IPS-NIHi7 (cell line): ENCODE measurements around the gene CTCF.

Source experiments
- DNase-seq: peaks from one replicate; pipeline ENCODE4 v3.0.0; 2012; ENCODE audit warnings: mixed read lengths; ENCODE audit errors: extremely low spot score

The CTCF gene

DNA sequence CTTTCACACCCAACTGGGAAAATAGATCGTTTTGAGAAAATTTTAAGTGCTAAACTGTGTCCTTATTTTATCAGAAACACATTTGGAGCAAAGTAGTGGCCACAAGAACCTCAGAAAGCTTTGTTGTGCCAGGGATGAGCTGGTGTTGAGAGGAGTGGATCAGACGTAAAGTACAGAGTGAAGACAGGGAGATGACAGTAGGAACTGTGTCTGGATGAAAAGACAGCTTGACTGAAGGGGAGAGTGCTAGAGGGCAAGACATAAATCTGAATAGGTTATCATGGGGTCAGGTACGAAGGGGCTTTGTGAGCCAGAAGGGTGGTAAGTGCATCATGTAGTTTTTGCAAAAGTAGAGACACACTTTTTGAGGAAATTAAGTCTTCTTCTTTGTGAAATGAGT lies 43.3 kb downstream of the CTCF start:
- DNase-seq, result no peak

GRCh38 chr16:67606632-67607031 lies 44.3 kb downstream of the CTCF start:
- DNase-seq, result no peak

DNA sequence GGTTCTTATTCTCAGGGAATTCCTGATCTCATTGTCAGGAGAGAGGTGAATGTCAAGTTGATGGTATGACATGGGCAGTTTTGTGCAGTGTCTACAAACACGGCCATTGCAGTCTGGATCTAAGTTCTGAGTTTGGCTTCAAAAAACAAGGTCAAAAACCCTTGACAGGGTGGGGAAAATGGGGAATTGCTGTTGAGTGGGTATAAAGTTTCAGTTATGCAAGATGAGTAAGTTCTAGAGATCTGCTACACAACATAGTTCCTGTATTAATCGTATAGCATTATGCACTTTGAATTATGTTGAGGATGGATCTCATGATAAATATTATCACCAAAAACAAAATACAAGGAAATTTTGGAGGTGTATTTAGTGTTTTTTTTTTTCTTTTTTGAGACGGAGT lies 46.0 kb downstream of the CTCF start:
- DNase-seq, result no peak

- peak; percentile 59 for DNase-seq
Observed at GRCh38 chr16:67613808-67614207, 51.5 kb downstream of the CTCF start.

DNA sequence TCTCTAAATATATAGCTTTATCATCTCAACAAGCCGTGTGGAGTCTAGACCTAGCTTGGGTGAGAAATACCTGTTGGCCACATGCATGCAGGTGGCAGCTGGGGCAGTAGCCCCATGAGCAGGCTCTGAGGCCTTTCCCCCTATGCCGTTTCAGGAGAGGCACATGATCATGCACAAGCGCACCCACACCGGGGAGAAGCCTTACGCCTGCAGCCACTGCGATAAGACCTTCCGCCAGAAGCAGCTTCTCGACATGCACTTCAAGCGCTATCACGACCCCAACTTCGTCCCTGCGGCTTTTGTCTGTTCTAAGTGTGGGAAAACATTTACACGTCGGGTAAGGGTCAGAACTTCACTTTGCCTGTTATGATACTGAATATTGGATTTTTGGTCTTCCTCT lies 65.9 kb downstream of the CTCF start:
- DNase-seq, result no peak

GRCh38 chr16:67632415-67633172 lies 70.3 kb downstream of the CTCF start:
- DNase-seq, result no peak

DNA sequence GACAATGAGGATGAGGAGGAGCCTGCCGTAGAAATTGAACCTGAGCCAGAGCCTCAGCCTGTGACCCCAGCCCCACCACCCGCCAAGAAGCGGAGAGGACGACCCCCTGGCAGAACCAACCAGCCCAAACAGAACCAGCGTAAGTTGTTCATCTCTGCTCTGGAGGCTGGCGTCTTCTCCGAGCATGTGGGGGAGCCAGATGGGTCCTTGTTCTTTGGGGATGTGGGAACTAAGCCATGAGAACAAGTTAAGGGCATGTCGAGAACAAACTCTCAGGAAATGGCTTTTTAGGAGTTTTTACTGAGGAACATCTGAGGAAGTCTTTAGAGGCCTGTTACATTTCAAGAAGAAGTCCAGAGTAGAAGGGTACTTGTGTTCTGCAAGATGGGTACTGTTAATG lies 74.4 kb downstream of the CTCF start:
- DNase-seq, result no peak

- no peak for DNase-seq
Observed at GRCh38 chr16:67637625-67638024, 75.3 kb downstream of the CTCF start.

- no peak for DNase-seq
Observed at GRCh38 chr16:67641779-67642708, 79.7 kb downstream of the CTCF start.

- DNase-seq, result no peak
Observed at GRCh38 chr16:67644038-67644437, 81.7 kb downstream of the CTCF start.

DNA sequence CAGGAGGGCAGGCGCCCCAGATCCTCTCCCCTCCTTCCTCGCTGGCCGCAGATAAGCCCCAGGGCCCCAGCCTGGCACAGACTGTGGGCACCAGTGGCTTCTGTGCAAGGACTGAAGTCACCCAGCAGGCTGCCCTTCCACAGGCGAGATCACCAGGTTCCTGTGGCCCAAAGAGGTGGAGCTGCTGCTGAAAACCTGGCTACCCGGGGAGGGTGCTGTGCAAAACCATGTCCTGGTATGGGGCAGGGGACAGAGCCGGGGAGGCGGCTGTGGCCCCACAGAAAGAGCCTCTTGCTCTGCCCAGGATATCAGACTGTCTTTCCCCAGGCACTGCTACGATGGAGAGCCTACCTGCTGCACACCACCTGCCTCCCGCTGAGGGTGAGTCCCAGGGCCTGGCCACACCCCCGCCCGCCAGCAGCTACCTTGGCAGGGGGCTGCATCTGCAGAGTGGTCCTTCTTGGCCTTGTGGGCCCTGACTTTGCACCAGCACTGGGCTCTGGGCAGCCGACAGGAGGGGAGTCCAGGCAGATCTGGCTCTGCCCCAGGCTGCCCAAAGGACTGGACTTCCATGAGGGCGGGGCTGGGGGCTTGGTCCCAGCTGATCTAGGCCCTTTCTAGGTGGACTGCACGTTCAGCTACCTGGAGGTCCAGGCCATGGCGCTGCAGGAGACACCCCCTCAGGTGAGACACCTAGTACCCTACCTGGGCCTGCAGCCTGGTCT lies 83.2 kb downstream of the CTCF start:
- no peak for DNase-seq

- no peak for DNase-seq
Observed at GRCh38 chr16:67647111-67647651, 84.9 kb downstream of the CTCF start.

DNA sequence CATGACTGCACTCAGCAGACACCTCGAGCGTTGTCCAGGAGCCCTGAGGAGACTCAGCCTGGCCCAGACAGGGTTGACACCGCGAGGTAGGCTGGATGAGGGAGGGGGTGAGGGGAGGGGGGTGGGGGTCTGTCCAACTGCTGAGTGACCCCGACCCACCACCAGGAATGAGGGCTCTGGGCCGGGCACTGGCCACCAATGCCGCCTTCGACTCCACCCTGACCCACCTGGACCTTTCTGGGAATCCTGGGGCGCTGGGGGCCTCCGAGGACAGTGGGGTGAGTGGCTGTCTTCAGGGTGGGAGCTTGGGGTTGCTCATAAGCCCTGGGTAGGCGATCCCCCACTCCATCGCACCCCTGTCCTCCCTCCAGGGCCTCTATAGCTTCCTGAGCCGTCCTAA lies 85.4 kb downstream of the CTCF start:
- DNase-seq, result no peak

DNA sequence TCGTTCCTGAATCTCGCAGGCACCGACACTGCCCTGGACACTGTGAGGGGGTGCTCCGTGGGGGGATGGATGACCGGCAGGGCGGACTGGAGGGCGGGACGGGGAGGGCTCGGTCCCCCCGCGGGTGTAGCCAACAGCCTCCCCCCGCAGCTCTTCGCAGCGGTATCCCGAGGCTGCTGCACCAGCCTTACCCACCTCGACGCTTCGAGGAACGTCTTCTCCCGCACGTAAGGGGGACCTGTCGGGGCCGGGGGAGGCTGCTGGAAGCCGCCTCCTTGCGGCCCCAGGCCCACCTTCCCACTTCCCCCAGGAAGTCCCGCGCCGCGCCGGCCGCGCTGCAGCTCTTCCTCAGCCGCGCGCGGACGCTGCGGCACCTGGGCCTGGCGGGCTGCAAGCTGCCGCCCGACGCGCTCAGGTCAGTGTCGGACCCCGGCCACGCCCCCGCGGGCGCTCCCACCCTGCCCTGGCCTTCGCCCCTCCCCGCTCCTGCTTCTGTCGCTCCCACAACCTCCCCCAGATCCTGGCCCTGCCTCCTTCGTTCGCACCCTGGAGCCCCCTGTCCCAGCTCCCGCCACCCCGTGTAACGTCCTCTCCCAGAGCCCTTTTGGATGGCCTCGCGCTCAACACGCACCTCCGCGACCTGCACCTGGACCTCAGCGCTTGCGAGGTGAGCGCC lies 85.9 kb downstream of the CTCF start:
- DNase-seq, result no peak

GRCh38 chr16:67648764-67649407 lies 86.6 kb downstream of the CTCF start:
- no peak for DNase-seq

DNA sequence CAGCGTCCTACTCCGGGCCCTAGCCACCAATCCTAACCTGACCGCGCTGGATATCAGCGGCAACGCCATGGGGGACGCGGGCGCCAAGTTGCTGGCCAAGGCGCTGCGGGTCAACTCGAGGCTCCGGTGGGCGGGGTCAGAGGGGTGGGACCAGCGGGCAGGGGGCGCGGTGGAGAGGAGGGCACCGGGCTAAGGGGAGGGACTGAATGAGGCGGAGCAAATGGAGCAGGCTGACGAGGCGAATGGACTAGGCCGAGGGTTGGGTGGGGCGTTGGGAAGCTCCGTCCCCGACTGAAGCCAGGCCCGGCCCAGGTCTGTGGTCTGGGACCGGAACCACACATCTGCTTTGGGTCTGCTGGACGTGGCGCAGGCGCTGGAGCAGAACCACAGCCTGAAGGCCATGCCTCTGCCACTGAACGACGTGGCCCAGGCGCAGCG lies 87.2 kb downstream of the CTCF start:
- DNase-seq, result peak; percentile 93

- no peak for DNase-seq
Observed at GRCh38 chr16:67650023-67650422, 87.7 kb downstream of the CTCF start.

DNA sequence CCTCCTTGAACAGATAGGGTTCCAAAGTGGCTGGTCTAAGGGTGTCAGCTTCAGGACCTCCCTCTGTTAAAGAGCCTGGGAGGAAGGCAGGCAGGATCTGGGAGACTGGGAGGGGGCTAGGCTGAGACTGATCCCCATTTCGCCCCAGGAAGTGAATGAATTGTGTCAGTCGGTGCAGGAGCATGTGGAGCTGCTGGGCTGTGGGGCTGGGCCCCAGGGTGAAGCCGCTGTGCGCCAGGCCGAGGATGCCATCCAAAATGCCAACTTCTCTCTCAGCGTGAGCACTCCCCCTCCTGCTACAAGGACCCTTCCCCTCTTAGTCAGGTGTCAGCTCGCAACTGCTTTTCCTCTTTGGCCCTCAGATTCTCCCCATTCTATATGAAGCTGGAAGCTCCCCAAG lies 88.7 kb downstream of the CTCF start:
- DNase-seq, result no peak

GRCh38 chr16:67651847-67652246 lies 89.5 kb downstream of the CTCF start:
- no peak for DNase-seq

DNA sequence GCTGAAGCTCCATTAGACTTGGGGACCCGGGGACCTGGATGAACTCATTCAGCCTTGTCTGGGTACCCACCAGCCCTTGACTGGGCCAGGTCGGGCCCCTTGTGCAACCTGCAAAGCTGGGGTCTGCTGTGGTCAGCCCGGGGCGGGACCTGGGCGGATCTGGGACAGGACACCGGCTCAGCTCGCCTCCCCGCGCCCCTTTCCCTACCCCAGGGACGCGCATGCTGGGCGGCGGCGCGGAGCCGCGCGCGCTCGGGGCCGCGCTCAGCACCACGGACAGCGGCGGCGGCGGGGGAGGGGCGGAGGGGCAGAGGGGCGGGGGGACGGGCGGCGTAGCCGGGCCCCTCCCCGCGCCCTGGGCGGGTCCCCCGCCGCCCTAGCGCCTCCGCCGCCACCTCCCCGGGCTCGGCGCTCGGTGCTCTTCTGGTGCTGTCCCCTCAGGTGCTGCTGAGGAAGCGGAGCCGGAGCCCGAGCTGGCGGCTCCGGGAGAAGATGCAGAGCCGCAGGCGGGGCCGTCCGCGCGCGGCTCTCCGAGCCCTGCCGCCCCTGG lies 90.3 kb downstream of the CTCF start:
- peak; percentile 95 for DNase-seq
